OCI-LY7 (cell line): Measurements from ENCODE around the gene NDC80.

Experiments
- CTCF ChIP-seq: fragments of 200-600 bp; sonication (generic); conservative IDR thresholded peaks from 2 replicates; pipeline ENCODE4 v1.5.1; 2014; ENCODE audit warnings: mild to moderate bottlenecking, antibody characterized with exemption, low read length, moderate library complexity, mixed read lengths
- EZH2phosphoT487 ChIP-seq: fragments of 200-600 bp; sonication (generic); IDR thresholded peaks from 2 replicates; pipeline ENCODE4 v1.6.1; 2018; ENCODE audit warnings: low read depth, borderline replicate concordance, mild to moderate bottlenecking, mixed run types, antibody characterized with exemption, low read length, moderate library complexity, mixed read lengths

GRCh38 chr18:2656237-2656980, 85.1 kb downstream of the NDC80 start:
- TF ChIP-seq CTCF, result no peak
- TF ChIP-seq EZH2phosphoT487, result no peak
